ENCODE results near the gene FAIM2. TPM values are rescaled to one million over a fixed set of nuclear protein-coding genes. Genes with fewer than 3 reads are reported as not detected.

FAIM2 gene
- total RNA-seq, 1 donor from 2014 or later, result 17.9 TPM

DNA sequence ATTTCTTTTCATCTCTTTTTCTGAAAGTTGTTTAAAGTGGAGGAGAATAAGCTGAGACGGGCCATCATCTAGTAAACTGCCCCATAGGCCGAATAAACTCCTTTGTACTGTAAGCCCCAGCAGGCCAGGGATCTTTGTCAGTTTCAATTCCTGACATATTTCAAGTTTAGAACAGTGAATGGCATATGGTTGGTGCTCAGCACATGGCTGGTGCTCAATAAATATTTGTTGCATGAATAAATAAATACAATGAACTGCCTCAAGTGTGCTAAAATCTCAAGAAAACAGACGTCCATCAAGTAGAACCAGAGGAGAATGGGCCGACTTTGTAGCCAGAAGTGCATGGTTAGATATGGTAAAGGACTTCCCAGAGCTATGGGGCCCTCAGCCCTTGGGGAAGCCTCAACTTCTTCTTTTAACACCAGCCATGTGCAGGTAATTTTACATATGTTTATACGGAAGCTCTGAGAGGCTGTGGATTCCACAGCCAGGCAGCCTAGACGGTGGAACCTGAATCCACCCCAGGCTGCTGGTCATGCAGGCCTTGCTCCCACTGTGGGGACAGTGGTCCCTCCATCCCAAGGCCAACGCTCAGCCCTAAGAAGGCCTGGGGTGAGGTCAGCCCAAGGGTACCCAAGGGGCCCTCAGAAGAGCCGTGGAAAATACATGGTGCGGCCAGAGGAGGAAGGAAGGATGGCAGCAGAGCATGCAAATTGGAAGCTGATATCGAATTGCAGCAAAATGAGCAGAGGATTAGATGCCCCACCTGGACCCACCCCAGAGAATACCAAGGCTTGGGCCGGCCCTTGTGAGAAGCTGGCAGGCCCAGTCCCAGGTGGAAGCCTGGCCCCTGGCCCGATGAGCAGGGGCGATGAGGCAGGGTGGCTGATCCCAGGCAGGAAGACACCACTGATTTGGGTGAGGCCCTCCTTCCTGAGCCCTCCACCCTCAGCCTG is 38.1 kb upstream of the FAIM2 start:
- no peak for DNase-seq (ENCODE audit: low spot score in 2 of 2)
- FAIRE-seq, result no peak

DNA sequence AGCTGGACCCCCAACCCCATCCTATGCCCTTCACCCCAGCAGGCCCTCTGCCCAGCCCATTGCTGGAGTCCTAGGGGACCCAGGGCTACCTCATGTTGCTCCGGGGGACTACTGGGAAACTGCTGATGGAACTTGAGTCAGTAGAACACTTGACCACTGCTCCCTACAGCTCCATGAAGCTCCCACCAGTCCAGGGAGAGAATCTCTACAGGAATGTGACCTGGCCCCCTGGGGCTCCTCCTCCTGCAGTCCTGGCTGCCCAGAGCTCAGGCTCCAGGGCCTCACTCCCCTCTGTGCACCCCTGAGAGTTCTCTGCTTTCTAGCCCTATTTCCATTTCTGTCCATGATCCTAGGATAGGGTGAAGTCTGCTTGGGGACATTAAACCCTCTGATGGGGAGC is 36.0 kb upstream of the FAIM2 start:
- FAIRE-seq (no peak), DNase-seq (ENCODE audit: low spot score in 2 of 2) (no peak)

DNA sequence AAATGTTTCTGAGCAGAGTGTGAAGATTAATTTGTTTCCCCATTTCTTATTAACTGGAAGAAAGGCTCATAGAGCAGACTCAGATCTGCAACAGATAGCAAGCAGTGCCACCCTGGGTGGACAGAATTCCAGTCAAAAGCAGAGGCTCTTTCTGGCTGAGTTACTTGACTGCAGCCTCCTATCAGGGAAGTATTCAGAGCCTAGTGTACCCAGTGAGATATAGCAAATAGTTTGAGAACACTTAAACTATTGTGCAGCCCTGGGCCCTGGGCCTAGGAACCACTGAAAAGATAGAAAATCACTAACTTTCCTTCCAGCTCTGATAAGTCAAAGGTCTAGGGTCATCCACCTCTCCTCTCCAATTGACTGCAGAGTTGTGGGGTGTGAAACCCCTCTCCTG is 35.6 kb upstream of the FAIM2 start:
- DNase-seq (ENCODE audit: low spot score in 2 of 2) (no peak), FAIRE-seq (no peak)

- FAIRE-seq (no peak), DNase-seq (ENCODE audit: low spot score in 2 of 2) (no peak)
Measured at GRCh38 chr12:49937639-49938300, 34.1 kb upstream of the FAIM2 start.

DNA sequence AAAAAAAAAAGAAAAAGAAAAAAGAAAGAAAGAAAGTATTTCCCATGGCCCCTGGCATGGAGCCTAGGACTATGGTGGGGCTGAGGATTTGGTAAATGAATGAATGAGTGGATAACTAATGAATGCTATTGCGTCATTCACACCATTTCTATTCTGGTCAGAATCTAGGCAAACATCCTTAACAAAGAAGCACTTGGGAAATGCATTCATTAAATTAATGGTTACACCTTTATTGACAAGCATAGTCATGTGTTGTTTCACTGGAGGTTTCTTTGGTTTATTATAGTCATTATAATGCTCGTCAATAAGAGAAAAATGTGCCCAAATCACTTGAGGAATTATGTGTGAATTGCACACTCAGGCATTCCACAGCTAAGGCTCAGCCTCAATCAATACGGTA is 33.2 kb upstream of the FAIM2 start:
- DNase-seq (ENCODE audit: low spot score in 2 of 2), result no peak
- FAIRE-seq, result no peak

GRCh38 chr12:49934505-49934904 is 30.8 kb upstream of the FAIM2 start:
- DNase-seq (ENCODE audit: low spot score in 2 of 2) (no peak), FAIRE-seq (no peak)

DNA sequence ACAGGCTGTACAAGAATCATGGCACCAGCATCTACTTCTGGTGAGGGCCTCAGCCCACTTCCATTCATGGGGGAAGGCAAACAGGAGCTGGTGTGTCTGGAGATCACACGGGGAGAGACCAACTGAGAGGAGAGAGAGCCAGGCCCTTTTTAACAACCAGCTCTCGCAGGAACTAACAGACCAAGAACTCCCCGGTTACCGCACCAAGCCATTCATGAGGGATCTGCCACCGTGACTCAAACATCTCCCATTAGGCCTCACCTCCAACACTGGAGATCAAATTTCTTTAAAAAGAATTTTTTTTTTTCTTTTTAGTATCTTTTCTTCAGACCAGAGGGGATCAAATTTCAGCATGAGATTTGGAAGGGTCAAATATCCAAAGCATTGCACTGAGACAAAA is 30.1 kb upstream of the FAIM2 start:
- FAIRE-seq (no peak), DNase-seq (ENCODE audit: low spot score in 2 of 2) (no peak)

GRCh38 chr12:49932533-49933130 is 28.9 kb upstream of the FAIM2 start:
- FAIRE-seq, result no peak

GRCh38 chr12:49932023-49932422 is 28.3 kb upstream of the FAIM2 start:
- FAIRE-seq (no peak), DNase-seq (ENCODE audit: low spot score in 2 of 2) (no peak)

More at GRCh38 chr12:49932533-49933130, 28.9 kb upstream of the FAIM2 start:
- no peak for DNase-seq (ENCODE audit: low spot score in 2 of 2)

- FAIRE-seq (no peak), DNase-seq (ENCODE audit: low spot score in 2 of 2) (no peak)
Measured at GRCh38 chr12:49930515-49931288, 27.0 kb upstream of the FAIM2 start.

DNA sequence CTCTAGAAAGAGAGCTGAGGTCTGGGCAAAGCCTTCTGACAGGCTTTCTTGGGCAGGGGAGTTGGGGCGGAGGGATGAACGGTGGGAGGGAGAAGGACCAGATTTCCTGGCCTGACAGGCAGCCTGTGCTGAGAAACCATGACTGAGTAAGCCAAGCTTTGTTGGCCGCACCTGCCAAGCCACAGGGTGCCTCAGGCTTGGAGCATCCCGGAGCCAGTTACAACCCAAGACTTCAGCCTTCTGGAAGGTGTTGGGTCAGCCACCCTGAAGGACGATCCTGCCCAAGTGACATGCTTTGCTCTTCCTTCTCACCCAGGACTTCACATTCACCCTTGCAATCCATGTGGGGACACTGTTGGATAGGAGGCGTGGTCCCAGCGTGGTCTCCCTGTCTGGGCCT is 25.9 kb upstream of the FAIM2 start:
- FAIRE-seq (no peak), DNase-seq (ENCODE audit: low spot score in 2 of 2) (no peak)

DNA sequence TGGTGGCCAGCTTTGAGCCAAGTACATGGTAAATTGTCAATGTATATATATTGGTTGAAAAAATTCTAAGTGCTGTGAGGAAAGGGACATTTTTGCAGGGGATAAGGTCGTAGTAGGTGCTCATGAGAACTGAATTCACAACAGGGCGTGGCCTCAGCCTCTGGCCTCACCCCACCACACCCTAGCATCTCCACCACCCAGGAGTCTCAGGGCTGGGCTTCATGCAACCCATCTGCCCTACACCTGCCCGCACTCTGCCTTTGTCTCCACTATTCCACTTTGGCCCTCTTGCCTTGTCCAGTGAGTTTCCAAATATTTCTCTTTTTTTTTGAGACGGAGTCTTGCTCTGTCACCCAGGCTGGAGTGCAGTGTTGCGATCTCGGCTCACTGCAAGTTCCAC is 24.8 kb upstream of the FAIM2 start:
- FAIRE-seq (no peak), DNase-seq (ENCODE audit: low spot score in 2 of 2) (no peak)

GRCh38 chr12:49925433-49926204 is 21.9 kb upstream of the FAIM2 start:
- no peak for FAIRE-seq
- no peak for DNase-seq (ENCODE audit: low spot score in 2 of 2)

- no peak for FAIRE-seq
- no peak for DNase-seq (ENCODE audit: low spot score in 2 of 2)
Measured at GRCh38 chr12:49924628-49925246, 21.0 kb upstream of the FAIM2 start.

DNA sequence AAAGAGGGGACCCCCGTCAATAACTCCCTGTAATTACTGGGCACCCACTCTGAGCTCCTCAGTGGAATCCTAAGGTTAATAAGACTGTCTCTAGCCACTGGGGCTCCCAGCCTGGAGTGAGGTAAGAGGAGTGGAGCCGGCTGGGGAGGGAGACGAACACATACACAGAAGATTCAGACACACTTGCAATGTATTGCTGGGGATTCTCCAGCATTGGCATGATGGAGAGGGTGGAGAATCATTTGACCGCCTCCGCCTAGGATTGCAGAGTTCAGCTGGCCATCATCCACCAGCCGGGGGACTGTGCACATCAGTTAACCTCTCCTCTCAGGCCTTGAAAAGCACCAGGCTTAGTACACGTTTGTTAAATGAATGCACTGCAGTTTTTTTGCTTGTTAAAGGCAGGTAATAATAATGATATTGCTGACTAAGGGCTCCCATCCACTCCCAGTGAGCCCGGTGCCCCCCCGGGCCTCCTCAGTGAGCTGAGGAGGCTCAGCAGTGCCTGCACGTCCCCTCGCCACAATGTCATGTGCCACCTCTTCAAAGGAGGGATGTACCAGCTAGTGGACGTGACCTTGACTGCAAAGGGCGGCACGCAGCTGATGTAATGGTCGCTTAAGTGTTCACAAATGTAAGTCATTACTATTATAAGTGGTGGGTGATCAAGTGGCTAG is 20.3 kb upstream of the FAIM2 start:
- DNase-seq (ENCODE audit: low spot score in 2 of 2) (no peak), FAIRE-seq (no peak)

- DNase-seq (ENCODE audit: low spot score in 2 of 2) (no peak), FAIRE-seq (no peak)
Measured at GRCh38 chr12:49923035-49923644, 19.4 kb upstream of the FAIM2 start.

DNA sequence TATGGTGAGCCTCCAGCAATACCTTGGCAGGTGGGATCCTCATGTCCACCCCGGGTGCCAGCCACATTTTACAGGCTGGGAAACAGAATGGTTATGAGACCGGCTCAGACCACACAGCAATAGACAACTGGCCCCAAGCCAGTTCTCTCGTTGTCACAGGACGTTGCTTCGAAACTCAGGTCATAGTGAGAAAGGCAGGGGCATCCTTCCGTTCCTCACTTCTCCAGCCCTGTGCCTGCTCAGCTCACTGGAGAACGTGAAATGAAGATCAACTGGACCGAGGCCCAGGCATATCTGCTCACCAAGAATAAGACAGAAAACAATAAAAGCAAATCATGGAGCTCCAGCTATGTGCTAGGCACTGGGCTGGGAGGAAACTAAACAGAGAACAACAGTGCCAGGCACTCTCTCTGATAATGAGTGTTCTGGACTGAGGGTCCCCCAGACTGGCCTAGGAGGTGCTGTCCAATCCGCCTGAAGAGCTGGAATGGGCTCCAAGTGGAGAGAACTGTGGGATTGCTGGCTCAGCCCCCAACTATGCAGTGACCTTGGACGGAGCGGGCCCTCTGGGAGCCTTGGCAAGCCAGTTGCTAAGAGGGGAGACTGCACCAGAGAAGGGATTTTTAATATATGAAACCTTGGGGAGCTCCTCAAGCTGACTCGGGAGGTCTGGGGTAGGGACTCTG is 18.8 kb upstream of the FAIM2 start:
- FAIRE-seq (no peak), DNase-seq (ENCODE audit: low spot score in 2 of 2) (no peak)

- DNase-seq (ENCODE audit: low spot score in 2 of 2) (no peak), FAIRE-seq (no peak)
Measured at GRCh38 chr12:49921936-49922335, 18.2 kb upstream of the FAIM2 start.

Measured in frontal cortex (tissue), 4 donors.